Skeletal muscle satellite cell (primary cell): Measurements from ENCODE around the gene MGAT4B. TPM values are rescaled to one million over a fixed set of nuclear protein-coding genes. Genes with fewer than 3 reads are reported as not detected.

Experiments used
- small RNA-seq: library from RNA; depleted of rRNA; stranded (forward); fragments of <200 nt; gene quantifications from one replicate; pipeline ENCODE3, GENCODE V24; 2012

MGAT4B gene

Small RNAs within 50 kb of the gene (small RNA-seq; reads per million reads assigned to genes)
- not detected for gene MIR1229
- not detected for gene RF00019
